Prostate gland (tissue), 2 donors: ENCODE results near the gene CDC6.

Experiments
- POLR2A ChIP-seq: fragments of 450-650 bp; IDR thresholded peaks from one replicate; pipeline ENCODE4 v1.6.1; 2016; ENCODE audit warnings: antibody characterized with exemption, mild to moderate bottlenecking
- TF ChIP-seq, protein P1 (sequence below), 4 experiments: fragments of 200-600 bp in 2 of 4; fragments of 450-650 bp in 2 of 4; sonication (generic) in 2 of 4; IDR thresholded peaks; 1 replicate in 3 of 4; 2 replicates in 1 of 4; pipeline ENCODE4 v1.5.1; 2016 to 2019; ENCODE audit warnings: antibody characterized with exemption in 4 of 4, mild to moderate bottlenecking in 2 of 4, moderate library complexity in 2 of 4

DNA sequence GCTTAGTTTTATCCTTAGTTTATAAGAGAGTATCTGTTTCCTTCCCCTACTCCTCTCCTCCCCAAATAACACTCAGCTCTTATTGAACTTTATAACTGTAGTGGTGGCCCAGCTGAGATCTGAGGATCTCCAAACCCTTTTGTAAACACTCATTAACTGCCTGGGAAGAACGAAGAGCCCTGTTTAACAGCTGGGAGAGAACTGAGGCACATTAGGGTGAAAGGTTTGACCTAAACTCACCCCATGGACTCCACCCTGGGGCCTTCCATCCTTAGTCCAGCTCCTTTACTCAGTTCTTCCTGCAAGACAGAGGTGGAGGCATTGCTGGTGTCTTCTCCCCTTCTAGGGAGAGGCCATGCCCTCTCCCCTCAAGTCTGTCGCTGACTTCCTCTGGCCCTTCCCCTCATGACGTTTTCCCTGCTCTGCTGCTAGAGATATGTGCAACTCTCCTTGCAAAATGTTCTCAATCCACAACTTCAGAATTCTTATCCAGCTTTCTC lies 20.1 kb downstream of the CDC6 start:
- TF ChIP-seq POLR2A: no peak
- TF ChIP-seq, protein P1, sequence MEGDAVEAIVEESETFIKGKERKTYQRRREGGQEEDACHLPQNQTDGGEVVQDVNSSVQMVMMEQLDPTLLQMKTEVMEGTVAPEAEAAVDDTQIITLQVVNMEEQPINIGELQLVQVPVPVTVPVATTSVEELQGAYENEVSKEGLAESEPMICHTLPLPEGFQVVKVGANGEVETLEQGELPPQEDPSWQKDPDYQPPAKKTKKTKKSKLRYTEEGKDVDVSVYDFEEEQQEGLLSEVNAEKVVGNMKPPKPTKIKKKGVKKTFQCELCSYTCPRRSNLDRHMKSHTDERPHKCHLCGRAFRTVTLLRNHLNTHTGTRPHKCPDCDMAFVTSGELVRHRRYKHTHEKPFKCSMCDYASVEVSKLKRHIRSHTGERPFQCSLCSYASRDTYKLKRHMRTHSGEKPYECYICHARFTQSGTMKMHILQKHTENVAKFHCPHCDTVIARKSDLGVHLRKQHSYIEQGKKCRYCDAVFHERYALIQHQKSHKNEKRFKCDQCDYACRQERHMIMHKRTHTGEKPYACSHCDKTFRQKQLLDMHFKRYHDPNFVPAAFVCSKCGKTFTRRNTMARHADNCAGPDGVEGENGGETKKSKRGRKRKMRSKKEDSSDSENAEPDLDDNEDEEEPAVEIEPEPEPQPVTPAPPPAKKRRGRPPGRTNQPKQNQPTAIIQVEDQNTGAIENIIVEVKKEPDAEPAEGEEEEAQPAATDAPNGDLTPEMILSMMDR (IDR thresholded peaks at IDR 0.05): no peak
